IgD-negative memory B cell (primary cell): ENCODE data around the gene COL16A1. TPM values are rescaled to one million over a fixed set of nuclear protein-coding genes. Genes with fewer than 3 reads are reported as not detected.

Experiments
- H3K27ac Mint-ChIP-seq, 3 donors: one replicate each; pipeline ENCODE4 v1.8.0; 2020 to 2022; ENCODE audit warnings: mild to moderate bottlenecking in 3 of 3, mixed read lengths in 3 of 3, moderate library complexity in 1 of 3
- H3K27me3 Mint-ChIP-seq: one replicate; pipeline ENCODE4 v1.8.0; 2021; ENCODE audit warnings: mixed read lengths
- H3K36me3 Mint-ChIP-seq: one replicate; pipeline ENCODE4 v1.8.0; 2020; ENCODE audit warnings: mild to moderate bottlenecking, mixed read lengths
- H3K4me1 Mint-ChIP-seq, 3 donors: one replicate each; pipeline ENCODE4 v1.8.0; 2020 to 2022; ENCODE audit warnings: mixed read lengths in 3 of 3, mild to moderate bottlenecking in 1 of 3
- H3K4me3 Mint-ChIP-seq, 4 donors: one replicate each; pipeline ENCODE4 v1.8.0; 2020 to 2022; ENCODE audit warnings: mild to moderate bottlenecking in 4 of 4, mixed read lengths in 4 of 4, moderate library complexity in 3 of 4
- H3K9me3 Mint-ChIP-seq, 3 donors: one replicate each; pipeline ENCODE4 v1.8.0; 2020 to 2021; ENCODE audit warnings: mixed read lengths in 3 of 3, mild to moderate bottlenecking in 1 of 3
- polyA plus RNA-seq: library from polyadenylated mRNA; unstranded; fragments of 300-500 nt; fragmentation: Illumina TruSeq; gene quantifications from one replicate; pipeline ENCODE4 v1.2.3, GENCODE V29; 2021

Gene COL16A1
- polyA plus RNA-seq, 1 donor from 2014 or later: not detected

DNA sequence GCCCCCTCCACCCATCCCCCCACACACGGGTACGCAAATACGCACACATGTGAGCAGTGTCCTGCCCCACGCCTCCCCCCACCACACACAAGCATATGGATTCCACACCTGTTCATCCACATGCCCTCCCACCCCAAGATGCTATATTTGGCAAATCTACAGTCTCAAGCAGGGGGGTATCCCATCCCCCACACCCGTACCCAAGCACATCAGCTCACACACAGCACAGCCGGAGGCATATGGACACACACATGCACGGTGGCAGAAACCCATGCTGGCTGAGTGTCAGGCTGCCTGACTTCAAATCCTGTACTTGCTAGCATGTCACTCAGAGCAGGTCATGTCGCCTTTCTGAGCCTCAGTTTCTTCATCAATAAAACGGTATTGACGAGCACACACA is 10.6 kb downstream of the COL16A1 start:
- Mint-ChIP-seq H3K27ac (no peak overlapping the region), H3K9me3 (no peaks in the 10 kb centered on the region), H3K4me3 (peak overlapping the region in 1 of 4 donors; percentile 55), H3K36me3 (no peaks in the 10 kb centered on the region), H3K4me1 (peaks cover 0 to 3% (median 2%) of the 10 kb centered on the region in 3 donors), H3K27me3 (peaks cover 17% of the 10 kb centered on the region)

DNA sequence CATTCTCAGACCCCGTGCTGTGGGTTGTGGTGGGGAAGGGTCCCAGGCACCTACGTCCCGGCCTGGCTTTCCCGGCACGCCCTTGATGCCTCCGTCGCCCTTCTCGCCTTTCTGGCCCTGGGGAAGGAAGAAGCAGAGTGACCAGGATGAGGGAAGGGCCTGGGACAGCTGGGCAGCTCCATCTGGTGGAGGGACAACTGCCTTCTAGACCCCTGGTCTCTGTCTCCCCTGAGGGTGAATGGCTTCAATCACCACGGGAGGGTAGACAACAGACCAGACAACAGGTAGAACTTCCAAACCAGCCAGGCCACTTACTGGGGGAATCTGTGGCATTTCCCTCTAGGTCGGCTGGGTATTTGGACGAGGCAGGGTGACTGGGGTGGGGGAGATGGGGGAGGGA is 11.9 kb downstream of the COL16A1 start:
- Mint-ChIP-seq H3K9me3 (no peaks in the 10 kb centered on the region), H3K4me1 (peaks cover 0 to 6% (median 4%) of the 10 kb centered on the region in 3 donors), H3K36me3 (no peaks in the 10 kb centered on the region), H3K27ac (no peak overlapping the region), H3K27me3 (peaks cover 17% of the 10 kb centered on the region), H3K4me3 (no peak overlapping the region)

DNA sequence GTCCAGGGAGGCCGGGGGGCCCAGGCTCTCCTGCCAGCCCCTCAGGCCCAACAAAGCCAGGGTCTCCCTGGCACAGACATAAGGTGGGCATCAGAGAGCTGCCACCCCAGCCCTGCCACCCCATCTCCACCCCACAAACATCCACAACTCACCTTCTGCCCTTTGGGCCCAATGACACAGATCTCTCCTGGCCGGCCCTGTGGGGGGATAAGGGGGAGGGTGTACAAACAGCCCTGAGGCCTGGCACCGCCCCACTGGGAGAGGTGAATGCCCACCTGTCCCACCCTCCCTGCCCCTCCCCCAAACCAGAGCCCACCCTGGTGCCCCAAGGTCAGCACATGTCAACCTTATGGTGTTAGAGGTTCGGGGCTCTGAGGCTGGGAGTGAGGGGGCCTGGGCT is 12.4 kb downstream of the COL16A1 start:
- H3K27ac Mint-ChIP-seq: no peak overlapping the region
- no peaks in the 10 kb centered on the region for H3K9me3 Mint-ChIP-seq
- H3K36me3 Mint-ChIP-seq: no peaks in the 10 kb centered on the region
- peaks cover 0 to 6% (median 4%) of the 10 kb centered on the region in 3 donors for H3K4me1 Mint-ChIP-seq
- no peak overlapping the region for H3K4me3 Mint-ChIP-seq
- peaks cover 20% of the 10 kb centered on the region for H3K27me3 Mint-ChIP-seq

DNA sequence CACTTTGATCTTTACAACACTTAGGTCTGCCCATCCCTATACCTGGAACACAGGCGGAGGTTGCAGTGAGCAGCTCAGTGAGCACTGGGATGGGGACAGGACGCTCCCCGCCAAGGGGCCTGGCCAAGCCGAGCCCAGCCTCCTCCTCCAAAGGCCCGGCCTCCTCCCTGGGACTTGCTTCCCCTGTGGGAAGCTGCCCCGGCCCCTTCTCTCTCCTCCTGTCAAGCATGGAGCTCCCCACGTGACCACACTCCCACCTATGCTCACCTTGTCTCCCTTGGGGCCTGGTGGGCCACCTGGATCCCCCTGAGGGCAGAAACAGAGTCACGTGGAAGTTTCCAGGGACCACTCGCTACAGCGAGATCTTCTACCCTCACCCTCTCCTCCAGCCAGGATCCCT is 12.9 kb downstream of the COL16A1 start:
- Mint-ChIP-seq H3K4me1 (peaks cover 0 to 6% (median 4%) of the 10 kb centered on the region in 3 donors), H3K36me3 (no peaks in the 10 kb centered on the region), H3K9me3 (no peaks in the 10 kb centered on the region), H3K4me3 (peak overlapping the region in 1 of 4 donors; percentile 47), H3K27me3 (peaks cover 22% of the 10 kb centered on the region), H3K27ac (no peak overlapping the region)

DNA sequence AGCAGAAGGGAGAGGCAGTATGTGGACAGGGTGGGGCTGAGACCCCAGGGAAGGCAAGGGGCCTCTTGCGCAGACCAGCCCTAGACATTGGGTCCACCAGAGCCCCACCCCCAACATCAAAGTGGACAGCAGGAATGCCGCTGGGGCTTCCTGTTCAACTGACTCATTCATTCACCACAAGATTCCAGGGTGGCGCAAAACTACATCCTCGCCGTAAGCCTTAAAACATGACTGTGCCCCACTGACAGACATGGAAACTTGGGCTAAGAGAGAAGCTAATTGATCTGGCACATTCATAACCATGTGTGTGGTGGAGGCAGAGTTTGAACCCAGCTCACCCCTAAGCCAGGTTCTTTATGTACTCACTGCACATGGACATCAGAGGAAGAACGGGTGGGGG is 14.0 kb downstream of the COL16A1 start:
- H3K4me3 Mint-ChIP-seq: no peak overlapping the region
- peaks cover 0 to 6% (median 4%) of the 10 kb centered on the region in 3 donors for H3K4me1 Mint-ChIP-seq
- no peaks in the 10 kb centered on the region for H3K9me3 Mint-ChIP-seq
- H3K36me3 Mint-ChIP-seq: no peaks in the 10 kb centered on the region
- peak overlapping the region in 1 of 3 donors; percentile 18 for H3K27ac Mint-ChIP-seq
- H3K27me3 Mint-ChIP-seq: peaks cover 23% of the 10 kb centered on the region

GRCh38 chr1:31689379-31689778 is 14.4 kb downstream of the COL16A1 start:
- Mint-ChIP-seq H3K27me3 (peaks cover 25% of the 10 kb centered on the region), H3K36me3 (no peaks in the 10 kb centered on the region), H3K4me1 (peaks cover 0 to 6% (median 4%) of the 10 kb centered on the region in 3 donors), H3K9me3 (no peaks in the 10 kb centered on the region), H3K4me3 (no peak overlapping the region), H3K27ac (no peak overlapping the region)

DNA sequence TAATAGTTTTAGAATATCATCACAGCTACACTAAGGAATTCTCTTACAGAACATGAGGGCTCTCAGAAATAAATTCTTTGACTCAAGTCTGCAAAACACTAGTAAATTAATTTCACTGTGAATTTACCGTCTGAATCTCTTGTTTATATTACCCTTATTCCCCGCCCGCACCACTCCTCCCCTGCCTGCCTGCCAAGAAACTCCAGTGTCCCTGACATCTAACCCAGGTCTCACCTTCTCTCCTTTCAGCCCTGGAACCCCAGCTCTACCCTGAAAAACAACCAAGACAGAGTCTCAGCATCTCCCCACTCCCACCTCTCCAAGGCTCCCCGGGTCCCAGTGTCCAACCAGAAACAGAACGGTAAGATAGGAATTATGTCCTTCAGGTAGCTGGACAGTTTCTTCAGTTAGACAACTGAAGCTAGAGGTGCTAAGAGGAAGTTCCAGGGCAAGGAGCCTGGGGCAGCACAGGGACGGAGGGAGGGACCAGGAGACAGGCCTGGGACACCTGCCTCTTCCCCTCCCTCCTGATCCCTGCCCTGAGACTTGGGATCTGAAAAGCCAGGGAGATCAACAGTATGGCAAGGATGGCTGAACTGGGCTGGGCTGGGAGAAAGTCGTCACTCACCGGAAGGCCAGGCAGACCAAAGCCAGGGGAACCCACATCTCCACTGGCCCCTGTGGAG is 15.4 kb downstream of the COL16A1 start:
- no peaks in the 10 kb centered on the region for H3K36me3 Mint-ChIP-seq
- no peak overlapping the region for H3K27ac Mint-ChIP-seq
- peaks cover 25% of the 10 kb centered on the region for H3K27me3 Mint-ChIP-seq
- peaks cover 0 to 6% (median 4%) of the 10 kb centered on the region in 3 donors for H3K4me1 Mint-ChIP-seq
- H3K9me3 Mint-ChIP-seq: no peaks in the 10 kb centered on the region
- H3K4me3 Mint-ChIP-seq: peak overlapping the region in 1 of 4 donors; percentile 28

DNA sequence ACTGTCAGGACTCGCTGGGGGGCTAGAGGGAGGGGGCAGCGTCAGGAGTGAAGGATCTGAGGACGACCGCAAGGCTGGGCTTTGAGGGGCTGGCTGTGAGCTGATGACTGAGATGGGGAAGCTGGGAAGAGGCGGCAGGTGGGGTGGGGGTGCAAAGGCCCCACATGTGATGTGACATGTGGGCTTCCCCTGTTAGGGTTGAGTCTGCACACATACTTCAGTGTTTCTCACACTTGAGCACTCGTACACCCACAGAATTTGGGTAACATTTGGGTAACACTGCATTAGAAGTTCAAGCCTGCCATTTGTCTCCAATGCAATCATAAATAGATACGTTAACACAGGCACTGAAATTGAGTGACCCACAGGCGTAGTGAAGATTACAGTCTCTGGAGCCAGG is 16.2 kb downstream of the COL16A1 start:
- H3K27ac Mint-ChIP-seq: peak overlapping the region in 1 of 3 donors; percentile 56
- peaks cover 0 to 6% (median 4%) of the 10 kb centered on the region in 3 donors for H3K4me1 Mint-ChIP-seq
- no peaks in the 10 kb centered on the region for H3K36me3 Mint-ChIP-seq
- no peaks in the 10 kb centered on the region for H3K9me3 Mint-ChIP-seq
- no peak overlapping the region for H3K4me3 Mint-ChIP-seq
- peaks cover 25% of the 10 kb centered on the region for H3K27me3 Mint-ChIP-seq

DNA sequence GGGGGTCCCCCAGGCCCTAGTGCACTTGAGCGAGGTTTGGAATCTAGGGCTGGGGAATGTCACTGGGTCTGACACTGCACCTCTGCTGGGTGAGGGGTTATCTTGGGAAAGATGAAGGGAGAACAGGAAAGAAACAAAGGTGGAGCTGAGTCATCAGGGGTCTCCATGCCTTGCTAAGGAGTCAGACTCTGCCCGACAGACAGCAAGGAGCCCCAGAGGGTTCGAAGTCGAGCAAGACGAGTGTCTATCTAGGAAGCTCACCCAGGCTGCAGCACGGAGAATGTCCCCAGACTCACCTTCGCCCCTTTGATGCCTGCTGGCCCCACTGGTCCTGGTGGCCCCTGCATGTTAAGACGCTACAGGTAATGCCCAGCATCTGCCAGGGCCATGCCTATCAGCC is 18.0 kb downstream of the COL16A1 start:
- peaks cover 2 to 6% (median 4%) of the 10 kb centered on the region in 3 donors for H3K4me1 Mint-ChIP-seq
- peaks cover 22% of the 10 kb centered on the region for H3K27me3 Mint-ChIP-seq
- no peak overlapping the region for H3K27ac Mint-ChIP-seq
- no peaks in the 10 kb centered on the region for H3K36me3 Mint-ChIP-seq
- H3K4me3 Mint-ChIP-seq: no peak overlapping the region
- H3K9me3 Mint-ChIP-seq: no peaks in the 10 kb centered on the region

- Mint-ChIP-seq H3K4me3 (no peak overlapping the region), H3K9me3 (no peaks in the 10 kb centered on the region), H3K27me3 (peaks cover 18% of the 10 kb centered on the region), H3K36me3 (no peaks in the 10 kb centered on the region), H3K4me1 (peaks cover 2 to 6% (median 4%) of the 10 kb centered on the region in 3 donors), H3K27ac (no peak overlapping the region)
These were observed 19.8 kb downstream of the COL16A1 start for GRCh38 chr1:31683997-31684396.

DNA sequence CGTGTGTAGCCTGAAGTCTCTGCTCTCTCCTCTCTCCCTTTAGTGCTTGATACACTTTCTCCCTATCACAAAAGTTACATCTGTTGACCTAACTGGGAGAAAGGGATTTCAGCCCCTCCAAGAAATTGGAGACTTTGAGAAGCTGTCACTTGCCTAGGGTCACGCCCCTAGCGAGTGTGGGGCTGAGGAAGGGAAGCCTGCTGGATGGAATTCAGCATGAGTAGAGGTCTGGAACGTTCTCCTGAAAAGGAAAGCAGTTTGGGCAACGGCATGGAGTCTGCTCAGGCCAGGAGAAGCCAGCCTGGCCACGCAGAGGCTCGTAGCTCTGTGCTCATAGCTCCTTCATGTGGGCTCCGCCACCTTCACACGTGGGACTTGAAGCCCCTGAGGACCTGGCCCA is 22.4 kb downstream of the COL16A1 start:
- H3K9me3 Mint-ChIP-seq: no peaks in the 10 kb centered on the region
- no peaks in the 10 kb centered on the region for H3K36me3 Mint-ChIP-seq
- H3K4me3 Mint-ChIP-seq: no peak overlapping the region
- peaks cover 8% of the 10 kb centered on the region for H3K27me3 Mint-ChIP-seq
- H3K4me1 Mint-ChIP-seq: peaks cover 0 to 2% (median 0%) of the 10 kb centered on the region in 3 donors
- H3K27ac Mint-ChIP-seq: no peak overlapping the region

DNA sequence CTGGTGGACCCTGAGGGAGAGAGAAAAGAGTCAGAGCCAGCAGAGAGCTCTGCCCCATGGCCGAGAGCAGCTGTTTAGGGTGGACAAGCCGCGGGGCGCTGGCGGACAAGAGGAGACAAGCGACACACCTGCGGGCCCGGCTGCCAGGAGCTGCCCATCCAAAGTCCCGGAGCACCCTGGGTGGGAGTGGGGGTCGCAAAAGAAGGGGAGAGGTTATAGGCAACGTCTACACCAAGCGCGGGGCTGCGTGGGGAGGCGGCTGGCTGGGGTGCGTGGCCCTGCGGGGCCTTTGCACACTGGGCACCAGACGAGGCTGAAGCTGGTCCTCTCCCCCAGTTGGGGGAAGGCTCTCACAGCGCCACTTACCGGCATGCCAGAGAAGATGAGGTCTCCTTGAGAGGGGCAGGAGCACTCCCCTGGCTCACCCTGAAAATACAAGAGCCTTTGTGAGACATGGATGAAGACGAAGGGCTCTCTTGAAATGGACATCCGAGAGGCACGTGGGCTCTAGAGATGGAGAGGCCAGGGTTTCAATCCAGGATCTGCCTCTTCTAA is 24.1 kb downstream of the COL16A1 start:
- Mint-ChIP-seq H3K4me1 (peaks cover 0 to 2% (median 0%) of the 10 kb centered on the region in 3 donors), H3K27ac (no peak overlapping the region), H3K4me3 (no peak overlapping the region), H3K27me3 (peaks cover 5% of the 10 kb centered on the region), H3K36me3 (no peaks in the 10 kb centered on the region), H3K9me3 (no peaks in the 10 kb centered on the region)

- peaks cover 4% of the 10 kb centered on the region for H3K27me3 Mint-ChIP-seq
- no peak overlapping the region for H3K27ac Mint-ChIP-seq
- H3K9me3 Mint-ChIP-seq: no peaks in the 10 kb centered on the region
- no peaks in the 10 kb centered on the region for H3K36me3 Mint-ChIP-seq
- no peak overlapping the region for H3K4me3 Mint-ChIP-seq
- peaks cover 0 to 2% (median 0%) of the 10 kb centered on the region in 3 donors for H3K4me1 Mint-ChIP-seq
These were observed 24.7 kb downstream of the COL16A1 start for GRCh38 chr1:31679091-31679490.

DNA sequence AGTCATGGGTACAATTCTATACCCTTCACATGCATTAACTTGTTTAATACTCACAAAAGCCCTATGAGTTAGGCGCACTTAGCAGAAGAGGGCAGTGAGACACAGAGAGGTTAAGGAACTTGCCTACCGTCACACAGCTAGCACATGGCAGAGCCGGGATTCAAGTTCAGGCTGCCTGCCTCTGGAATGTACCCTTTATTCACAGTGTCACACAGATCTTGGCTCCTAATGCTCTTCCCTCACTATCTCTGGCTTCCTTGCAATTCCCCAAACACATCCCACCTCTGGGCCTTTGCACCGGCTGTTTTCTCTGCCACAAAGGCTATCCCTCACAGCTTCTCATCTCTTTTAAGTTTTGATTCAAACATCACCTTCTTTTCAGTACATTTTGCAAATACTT is 25.1 kb downstream of the COL16A1 start:
- H3K27ac Mint-ChIP-seq: no peak overlapping the region
- peaks cover 0 to 2% (median 0%) of the 10 kb centered on the region in 3 donors for H3K4me1 Mint-ChIP-seq
- H3K27me3 Mint-ChIP-seq: peaks cover 4% of the 10 kb centered on the region
- H3K4me3 Mint-ChIP-seq: no peak overlapping the region
- no peaks in the 10 kb centered on the region for H3K36me3 Mint-ChIP-seq
- H3K9me3 Mint-ChIP-seq: no peaks in the 10 kb centered on the region

DNA sequence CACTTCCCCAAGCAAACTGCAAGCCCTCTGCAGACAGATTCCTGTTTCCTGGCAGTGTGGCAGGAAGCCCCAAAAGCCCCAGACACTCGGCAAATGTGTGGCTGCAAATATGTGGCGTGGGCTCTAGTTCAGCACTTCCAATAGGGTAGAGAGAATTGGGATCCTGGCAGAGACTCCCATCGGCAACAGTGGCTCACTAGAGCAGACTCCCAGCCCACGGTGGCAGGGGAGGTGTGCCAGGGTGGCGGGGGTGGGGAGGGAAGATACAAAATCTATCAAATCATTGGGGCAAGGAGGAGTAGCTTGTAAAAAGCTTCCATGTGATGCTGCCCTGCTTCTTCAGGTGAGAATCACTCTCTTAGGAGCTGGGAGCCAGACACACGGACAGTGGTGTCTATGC is 25.9 kb downstream of the COL16A1 start:
- peaks cover 4% of the 10 kb centered on the region for H3K27me3 Mint-ChIP-seq
- H3K4me3 Mint-ChIP-seq: no peak overlapping the region
- H3K27ac Mint-ChIP-seq: no peak overlapping the region
- H3K4me1 Mint-ChIP-seq: peaks cover 0 to 2% (median 0%) of the 10 kb centered on the region in 3 donors
- H3K36me3 Mint-ChIP-seq: no peaks in the 10 kb centered on the region
- H3K9me3 Mint-ChIP-seq: no peaks in the 10 kb centered on the region

GRCh38 chr1:31677401-31677800 is 26.4 kb downstream of the COL16A1 start:
- H3K27ac Mint-ChIP-seq: no peak overlapping the region
- no peaks in the 10 kb centered on the region for H3K9me3 Mint-ChIP-seq
- H3K4me3 Mint-ChIP-seq: no peak overlapping the region
- peaks cover 0 to 2% (median 0%) of the 10 kb centered on the region in 3 donors for H3K4me1 Mint-ChIP-seq
- peaks cover 4% of the 10 kb centered on the region for H3K27me3 Mint-ChIP-seq
- no peaks in the 10 kb centered on the region for H3K36me3 Mint-ChIP-seq
